Measurements from ENCODE around the gene ZBTB44.

ZBTB44 gene

DNA sequence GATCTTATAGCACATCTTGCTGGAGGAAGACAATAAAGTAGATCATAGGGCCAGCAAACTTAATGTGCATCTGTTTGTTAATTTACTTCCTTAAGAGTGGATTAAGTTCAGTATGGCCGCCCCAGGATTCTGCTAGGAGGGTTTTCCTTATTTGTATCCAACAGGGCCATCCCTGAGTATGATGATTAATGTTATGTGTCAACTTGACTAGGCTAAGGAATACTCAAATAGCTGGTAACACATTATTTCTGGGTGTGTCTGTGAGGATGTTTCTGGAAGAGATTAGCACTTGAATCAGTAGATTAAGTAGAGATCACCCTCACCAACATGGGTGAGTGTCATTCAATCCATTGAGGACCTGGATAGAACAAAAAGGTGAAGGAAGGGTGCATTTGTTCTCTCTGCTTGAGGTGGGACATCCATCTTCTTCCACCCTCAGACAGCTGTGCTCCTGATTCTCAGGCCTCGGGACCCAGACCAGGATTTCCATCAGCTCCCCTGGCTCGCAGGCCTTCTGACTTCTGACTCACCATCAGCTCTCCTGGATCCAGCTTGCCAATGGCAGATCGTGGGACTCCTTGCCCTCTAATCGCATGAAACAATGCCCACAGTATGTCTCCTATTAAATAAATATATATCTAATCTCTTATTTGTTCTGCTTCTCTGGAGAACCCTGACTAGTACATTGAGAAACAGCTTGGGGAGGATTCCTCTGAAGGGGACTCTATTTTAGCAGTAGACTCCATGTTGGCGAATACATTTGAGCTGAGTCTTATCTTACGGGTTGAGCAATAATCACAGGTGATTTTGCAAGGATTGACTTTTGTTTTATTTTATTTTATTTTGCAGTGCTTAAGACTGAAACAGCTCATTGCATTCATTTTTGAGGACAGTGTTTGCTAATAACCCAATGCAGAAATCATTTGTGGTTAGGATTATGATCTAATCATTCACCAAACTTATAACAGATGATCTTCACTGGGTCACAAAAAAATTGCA, 9.0 kb upstream of the ZBTB44 start:
- Mint-ChIP-seq H3K4me3 (no peak overlapping the region), H3K36me3 (ENCODE audit: low read depth) (no peaks in the 10 kb centered on the region), H3K4me1 (ENCODE audit: low read depth) (no peaks in the 10 kb centered on the region), H3K27ac (no peak overlapping the region), H3K27me3 (peaks cover under 1% of the 10 kb centered on the region), H3K9me3 (peaks cover 19% of the 10 kb centered on the region)
- intact Hi-C loops (cut with micrococcal nuclease), result no loop called here

- no peaks in the 10 kb centered on the region for H3K4me1 Mint-ChIP-seq (ENCODE audit: low read depth)
- intact Hi-C loops (cut with micrococcal nuclease), result loop anchor here (1.0 kb wide), 1 partner anchor 8 kb away; the partner anchor contains the start of gene ZBTB44
- peaks cover 15% of the 10 kb centered on the region for H3K9me3 Mint-ChIP-seq
- H3K27ac Mint-ChIP-seq, result no peak overlapping the region
- H3K27me3 Mint-ChIP-seq, result peaks cover 2% of the 10 kb centered on the region
- no peaks in the 10 kb centered on the region for H3K36me3 Mint-ChIP-seq (ENCODE audit: low read depth)
- H3K4me3 Mint-ChIP-seq, result no peak overlapping the region
Measured at GRCh38 chr11:130322126-130322525, 7.4 kb upstream of the ZBTB44 start.

DNA sequence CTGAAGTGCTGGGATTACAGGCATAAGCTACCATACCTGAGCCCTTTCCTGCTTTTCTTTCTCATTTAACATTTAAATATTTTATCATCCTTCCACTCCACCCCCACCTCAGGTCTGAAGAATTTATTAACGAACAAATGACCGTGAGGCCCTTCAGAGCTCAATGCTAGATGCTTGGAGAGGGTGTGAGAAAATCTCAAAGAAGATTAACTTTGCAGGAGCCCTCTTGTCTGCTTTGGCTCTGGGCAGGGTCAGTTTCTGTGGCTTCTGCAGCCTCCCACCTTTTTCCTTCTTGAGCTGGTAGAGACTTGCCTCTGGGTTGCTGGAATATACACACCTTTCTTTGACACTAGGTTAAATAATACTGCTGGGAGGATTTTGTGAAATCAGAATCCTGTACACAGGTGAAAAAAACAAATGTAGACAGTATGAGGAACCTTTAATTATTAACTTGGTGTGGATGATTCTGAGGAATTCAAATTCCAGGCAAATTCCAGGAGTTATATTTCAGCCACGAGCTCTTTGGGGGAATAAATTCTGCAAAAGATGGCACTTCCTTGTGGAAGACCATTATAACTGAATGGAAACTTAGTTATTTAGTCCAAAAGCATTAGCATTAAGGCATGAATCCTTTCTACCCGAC, 3.4 kb upstream of the ZBTB44 start:
- intact Hi-C loops (cut with micrococcal nuclease), result loop anchor here (5.0 to 10.0 kb wide), 3 partner anchors 114 to 599 kb away; partner anchors contain the start of genes NFRKB and SNX19
- Mint-ChIP-seq H3K36me3 (ENCODE audit: low read depth) (no peaks in the 10 kb centered on the region), H3K4me1 (ENCODE audit: low read depth) (peaks cover 8% of the 10 kb centered on the region), H3K4me3 (no peak overlapping the region), H3K27me3 (peaks cover 11% of the 10 kb centered on the region), H3K27ac (no peak overlapping the region), H3K9me3 (peaks cover 14% of the 10 kb centered on the region)

DNA sequence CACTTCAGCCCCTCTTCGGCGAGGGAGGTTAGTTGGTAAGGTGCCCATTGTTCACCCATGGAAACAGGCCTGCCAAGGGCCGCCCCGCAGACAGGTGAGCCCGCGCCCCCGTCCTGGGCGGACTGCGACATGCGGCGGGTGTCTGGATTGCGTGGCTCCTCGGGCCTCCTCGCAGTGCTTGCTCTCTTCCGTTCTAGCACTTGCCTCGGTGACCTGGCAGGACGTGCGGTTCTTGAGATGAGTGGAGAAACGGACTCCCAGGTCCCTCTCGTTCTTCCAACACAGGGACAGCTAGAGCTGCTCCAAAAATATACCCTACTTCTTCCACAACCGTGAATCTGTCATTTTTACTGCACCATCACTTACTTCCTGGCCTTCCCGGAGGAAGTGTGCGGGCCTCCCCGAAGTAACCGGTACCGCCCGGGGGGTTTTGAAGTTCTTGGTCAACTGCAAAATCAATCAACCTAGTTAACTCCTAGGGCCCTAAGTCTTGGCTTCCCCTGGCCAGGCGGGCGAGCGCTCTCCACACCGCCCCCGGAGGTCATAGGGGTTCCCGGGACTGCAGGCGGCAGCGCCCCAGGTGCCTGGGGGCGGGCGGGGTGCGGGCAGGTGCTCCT, 745 bp upstream of the ZBTB44 start:
- no peaks in the 10 kb centered on the region for H3K9me3 Mint-ChIP-seq
- intact Hi-C loops (cut with micrococcal nuclease), result loop anchor here (5.0 to 10.0 kb wide), 3 partner anchors 117 to 602 kb away; partner anchors contain the start of genes NFRKB and SNX19
- peak overlapping the region; percentile 73 for H3K4me3 Mint-ChIP-seq
- peaks cover 11% of the 10 kb centered on the region for H3K27me3 Mint-ChIP-seq
- peaks cover 25% of the 10 kb centered on the region for H3K4me1 Mint-ChIP-seq (ENCODE audit: low read depth)
- H3K36me3 Mint-ChIP-seq (ENCODE audit: low read depth), result no peaks in the 10 kb centered on the region
- H3K27ac Mint-ChIP-seq, result peak overlapping the region; percentile 84

GRCh38 chr11:130314184-130314749, 450 bp downstream of the ZBTB44 start:
- peaks cover 4% of the 10 kb centered on the region for H3K36me3 Mint-ChIP-seq (ENCODE audit: low read depth)
- intact Hi-C loops (cut with micrococcal nuclease), result loop anchor here (1.0 to 10.0 kb wide), 2 partner anchors 8 to 419 kb away; partner anchors contain the start of gene NFRKB
- H3K4me3 Mint-ChIP-seq, result peak overlapping the region; percentile 83
- H3K27ac Mint-ChIP-seq, result peak overlapping the region; percentile 84
- H3K27me3 Mint-ChIP-seq, result peaks cover 11% of the 10 kb centered on the region
- H3K4me1 Mint-ChIP-seq (ENCODE audit: low read depth), result peaks cover 28% of the 10 kb centered on the region
- H3K9me3 Mint-ChIP-seq, result no peaks in the 10 kb centered on the region

DNA sequence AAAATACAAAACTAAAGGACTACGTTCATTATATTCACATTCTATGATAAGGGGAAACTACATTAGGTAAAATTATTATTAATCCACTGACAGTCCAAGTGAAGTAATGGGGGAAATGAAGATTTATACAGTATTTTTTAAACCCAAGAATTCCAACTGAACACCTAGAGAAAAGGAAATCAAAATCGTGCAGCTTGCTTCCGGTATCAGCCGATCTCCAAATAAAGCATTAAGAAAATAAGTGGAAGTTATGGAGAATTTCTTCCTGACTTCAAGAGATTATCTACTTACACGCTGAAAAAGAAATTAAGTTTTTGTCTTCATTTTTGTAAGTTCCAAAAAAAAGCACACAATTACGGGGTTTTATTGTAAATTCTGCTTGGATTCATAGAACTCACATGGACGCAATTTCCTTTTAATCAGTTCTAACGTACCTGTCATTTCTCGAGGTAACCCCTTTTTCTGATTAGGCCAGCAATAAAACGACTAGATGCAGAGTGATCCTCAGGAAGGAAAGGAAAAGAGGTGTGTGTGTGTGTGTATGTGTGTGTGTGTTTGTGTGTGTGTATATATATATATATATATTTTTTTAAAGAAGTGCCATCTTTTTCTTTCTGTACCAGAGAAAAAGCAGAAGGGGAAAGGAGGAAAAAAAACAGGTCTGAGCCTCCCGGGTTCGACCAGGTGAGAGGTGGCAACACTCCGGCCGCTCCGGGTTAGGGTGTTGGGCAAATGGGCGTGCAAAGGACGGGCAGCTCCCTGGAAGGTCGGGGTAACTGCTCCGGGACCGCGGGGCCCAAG, 1.1 kb downstream of the ZBTB44 start:
- intact Hi-C loops (cut with micrococcal nuclease), result loop anchor here (1.0 to 10.0 kb wide), 2 partner anchors 9 to 419 kb away; partner anchors contain the start of gene NFRKB
- peak overlapping the region; percentile 83 for H3K4me3 Mint-ChIP-seq
- no peaks in the 10 kb centered on the region for H3K9me3 Mint-ChIP-seq
- peak overlapping the region; percentile 84 for H3K27ac Mint-ChIP-seq
- H3K27me3 Mint-ChIP-seq, result peaks cover 10% of the 10 kb centered on the region
- H3K36me3 Mint-ChIP-seq (ENCODE audit: low read depth), result peaks cover 6% of the 10 kb centered on the region
- peaks cover 35% of the 10 kb centered on the region for H3K4me1 Mint-ChIP-seq (ENCODE audit: low read depth)

DNA sequence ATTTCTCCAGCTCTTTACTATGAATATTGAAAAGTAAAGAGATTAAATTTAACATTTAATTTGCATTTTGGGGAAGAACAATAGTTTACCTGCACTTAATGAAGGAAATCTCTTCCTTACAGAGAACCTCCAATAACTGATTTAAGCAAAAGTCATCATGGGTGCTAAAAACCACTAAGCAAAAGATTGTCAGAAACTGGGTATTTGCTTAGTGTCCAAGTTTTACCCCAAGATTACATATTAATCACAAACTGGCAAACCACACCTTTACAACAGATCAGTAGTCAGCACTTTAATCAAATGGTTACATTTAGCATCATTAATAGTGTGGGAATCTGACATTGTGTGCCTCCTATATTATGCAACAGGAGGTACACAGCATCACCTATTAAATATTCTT, 2.7 kb downstream of the ZBTB44 start:
- Mint-ChIP-seq H3K4me3 (no peak overlapping the region), H3K9me3 (no peaks in the 10 kb centered on the region), H3K27me3 (peaks cover 9% of the 10 kb centered on the region), H3K36me3 (ENCODE audit: low read depth) (peaks cover 7% of the 10 kb centered on the region), H3K4me1 (ENCODE audit: low read depth) (peaks cover 36% of the 10 kb centered on the region), H3K27ac (no peak overlapping the region)
- intact Hi-C loops (cut with micrococcal nuclease), result loop anchor here (10.0 kb wide), 1 partner anchor 417 kb away; the partner anchor contains the start of gene NFRKB

DNA sequence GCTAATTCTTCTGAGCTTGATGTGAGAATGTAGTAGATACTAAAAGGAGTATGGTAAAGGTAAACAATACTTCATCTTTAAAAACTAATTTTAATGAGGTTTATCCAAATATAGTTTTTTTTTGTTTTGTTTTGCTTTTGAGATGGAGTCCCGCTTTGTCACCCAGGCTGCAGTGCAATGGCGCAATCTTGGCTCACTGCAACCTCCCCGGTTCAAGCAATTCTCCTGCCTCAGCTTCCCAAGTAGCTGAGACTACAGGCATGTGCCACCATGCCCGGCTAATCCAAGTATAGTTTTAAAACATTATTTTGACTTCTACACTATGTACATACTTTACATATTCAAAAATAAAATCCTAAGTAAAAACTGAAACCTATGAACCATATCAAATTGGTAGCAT, 4.1 kb downstream of the ZBTB44 start:
- Mint-ChIP-seq H3K9me3 (no peaks in the 10 kb centered on the region), H3K27me3 (peaks cover 3% of the 10 kb centered on the region), H3K4me3 (no peak overlapping the region), H3K4me1 (ENCODE audit: low read depth) (peaks cover 34% of the 10 kb centered on the region), H3K27ac (no peak overlapping the region), H3K36me3 (ENCODE audit: low read depth) (peaks cover 18% of the 10 kb centered on the region)
- intact Hi-C loops (cut with micrococcal nuclease), result loop anchor here (10.0 kb wide), 1 partner anchor 416 kb away; the partner anchor contains the start of gene NFRKB

- no peak overlapping the region for H3K27ac Mint-ChIP-seq
- no peak overlapping the region for H3K4me3 Mint-ChIP-seq
- no peaks in the 10 kb centered on the region for H3K27me3 Mint-ChIP-seq
- peaks cover 39% of the 10 kb centered on the region for H3K4me1 Mint-ChIP-seq (ENCODE audit: low read depth)
- no peaks in the 10 kb centered on the region for H3K9me3 Mint-ChIP-seq
- intact Hi-C loops (cut with micrococcal nuclease), result no loop called here
- peaks cover 24% of the 10 kb centered on the region for H3K36me3 Mint-ChIP-seq (ENCODE audit: low read depth)
Measured at GRCh38 chr11:130308886-130309285, 5.8 kb downstream of the ZBTB44 start.

DNA sequence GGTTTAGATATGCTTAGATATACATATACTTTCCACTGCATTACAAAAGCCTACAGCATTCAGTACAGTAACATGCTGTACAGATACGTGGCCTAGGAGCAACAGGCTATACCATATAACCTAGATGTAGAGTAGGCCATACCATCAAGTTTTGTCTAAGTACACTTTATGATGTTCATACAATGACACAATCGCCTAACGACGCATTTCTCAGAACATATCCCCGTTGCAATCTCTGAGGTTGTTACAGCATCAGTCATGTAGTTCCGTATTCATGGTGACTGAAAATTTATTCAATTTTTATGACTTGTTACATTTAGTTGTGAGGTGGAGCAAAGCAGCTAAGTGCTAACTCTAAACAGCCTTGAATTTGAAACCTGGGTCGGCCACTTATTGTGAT, 6.7 kb downstream of the ZBTB44 start:
- H3K4me1 Mint-ChIP-seq (ENCODE audit: low read depth), result peaks cover 39% of the 10 kb centered on the region

DNA sequence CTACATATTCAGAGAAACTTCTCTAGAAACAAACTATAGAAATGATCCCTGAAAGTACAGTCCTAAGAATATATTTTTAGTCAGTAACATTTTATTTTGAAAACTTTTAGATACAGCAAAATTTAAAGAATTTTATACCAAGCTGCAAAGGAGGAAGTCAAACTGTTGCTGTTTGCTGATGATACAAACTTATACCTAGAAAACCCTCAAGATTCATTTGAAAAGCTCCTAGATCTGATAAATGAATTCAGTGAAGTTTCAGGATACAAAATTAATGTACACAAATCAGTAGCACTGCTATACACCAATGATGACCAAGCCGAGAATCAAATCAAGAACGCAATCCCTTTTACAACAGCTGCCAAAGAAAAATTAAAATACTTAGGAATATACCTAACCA, 10.1 kb downstream of the ZBTB44 start:
- Mint-ChIP-seq H3K27ac (peak overlapping the region; percentile 57), H3K4me3 (peak overlapping the region; percentile 18), H3K4me1 (ENCODE audit: low read depth) (peaks cover 53% of the 10 kb centered on the region), H3K36me3 (ENCODE audit: low read depth) (peaks cover 47% of the 10 kb centered on the region), H3K9me3 (no peaks in the 10 kb centered on the region), H3K27me3 (no peaks in the 10 kb centered on the region)
- intact Hi-C loops (cut with micrococcal nuclease), result no loop called here

More for the DNA sequence above, 6.7 kb downstream of the ZBTB44 start:
- Mint-ChIP-seq H3K4me3 (no peak overlapping the region), H3K27ac (no peak overlapping the region), H3K36me3 (ENCODE audit: low read depth) (peaks cover 24% of the 10 kb centered on the region), H3K27me3 (no peaks in the 10 kb centered on the region), H3K9me3 (no peaks in the 10 kb centered on the region)
- intact Hi-C loops (cut with micrococcal nuclease), result no loop called here

GRCh38 chr11:130301002-130301401, 13.7 kb downstream of the ZBTB44 start:
- Mint-ChIP-seq H3K27ac (peak overlapping the region; percentile 32), H3K36me3 (ENCODE audit: low read depth) (peaks cover 34% of the 10 kb centered on the region), H3K4me3 (no peak overlapping the region), H3K9me3 (no peaks in the 10 kb centered on the region), H3K4me1 (ENCODE audit: low read depth) (peaks cover 42% of the 10 kb centered on the region), H3K27me3 (no peaks in the 10 kb centered on the region)
- intact Hi-C loops (cut with micrococcal nuclease), result no loop called here

GRCh38 chr11:130300567-130300966, 14.2 kb downstream of the ZBTB44 start:
- H3K9me3 Mint-ChIP-seq, result no peaks in the 10 kb centered on the region
- peaks cover 35% of the 10 kb centered on the region for H3K36me3 Mint-ChIP-seq (ENCODE audit: low read depth)
- no peak overlapping the region for H3K4me3 Mint-ChIP-seq
- H3K27me3 Mint-ChIP-seq, result no peaks in the 10 kb centered on the region
- intact Hi-C loops (cut with micrococcal nuclease), result no loop called here
- H3K27ac Mint-ChIP-seq, result peak overlapping the region; percentile 32
- H3K4me1 Mint-ChIP-seq (ENCODE audit: low read depth), result peaks cover 42% of the 10 kb centered on the region
